ENCODE results near the gene STK11. TPM values are rescaled to one million over a fixed set of nuclear protein-coding genes. Genes with fewer than 3 reads are reported as not detected.

The STK11 gene
- total and polyA plus RNA-seq, 2 donors (not counting 3 experiments of a cell fraction or from before 2014, with no cell fraction given), result 39.4 to 75.4 TPM

DNA sequence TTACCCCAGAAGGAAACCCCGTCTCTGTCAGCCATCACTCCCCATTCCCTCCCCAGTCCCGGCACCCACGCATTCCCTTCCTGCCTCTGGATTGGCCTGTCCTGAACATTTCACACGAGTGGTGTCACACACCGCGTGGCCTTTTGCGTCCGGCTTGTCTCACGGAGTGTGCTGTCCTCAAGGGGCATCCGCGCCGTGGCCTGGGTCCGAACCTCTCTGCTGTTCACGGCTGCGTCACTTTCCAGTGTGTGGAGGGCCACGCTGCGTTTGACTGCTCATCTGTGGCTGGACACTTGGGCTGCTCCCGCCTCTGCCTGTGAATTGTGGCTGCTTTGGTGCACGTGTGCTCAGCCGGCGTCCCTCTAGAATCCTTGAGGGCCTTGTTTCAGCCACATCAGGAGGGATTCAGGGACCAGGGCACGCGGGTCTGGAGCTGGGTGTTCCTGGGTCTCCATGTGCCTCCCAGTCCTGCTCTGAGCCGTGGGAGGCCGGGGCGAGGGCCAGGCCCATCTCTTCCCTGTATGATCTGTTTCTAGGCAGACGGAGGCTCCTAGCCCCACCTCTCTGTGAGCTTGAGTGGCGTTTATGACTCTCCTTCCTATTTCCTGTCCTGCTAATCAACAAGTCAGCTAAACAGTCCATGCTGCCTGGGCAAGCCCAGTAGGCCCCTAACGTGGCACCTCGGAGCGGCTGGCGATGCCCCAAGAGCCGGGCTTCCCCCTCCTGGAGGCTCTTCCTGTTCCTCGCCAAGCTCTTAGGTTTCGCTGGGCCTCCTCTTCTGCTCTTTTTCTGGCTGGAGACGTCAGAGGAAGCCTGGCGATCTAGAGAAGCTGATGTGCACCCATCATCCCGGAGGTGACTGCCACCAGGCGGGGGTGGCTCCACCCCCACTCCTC is 8.1 kb downstream of the STK11 start:
- peaks cover 31% of the 10 kb centered on the region for H3K4me1 ChIP-seq (ENCODE audit: control insufficient read depth, extremely low read depth, insufficient read depth, low read length)
- H3K9ac ChIP-seq (replicated peaks; ENCODE audit: extremely low read depth, insufficient read depth, low read length), result peak overlapping the region; percentile 14
- peak; percentile 98 for FAIRE-seq
- intact Hi-C loops (cut with micrococcal nuclease), result no loop called here
- peaks cover 0 to 4% of the 10 kb centered on the region in 2 experiments for H3K36me3 ChIP-seq (ENCODE audit: control insufficient read depth in 2 of 2, extremely low read depth in 1 of 2, insufficient read depth in 2 of 2, low read length in 2 of 2)
- peak overlapping the region; percentile 27 for H2AFZ ChIP-seq (ENCODE audit: low read depth, low read length)
- H3K4me3 ChIP-seq (replicated peaks in 1 of 3; ENCODE audit: insufficient read depth in 1 of 3, low read depth in 1 of 3, low read length in 3 of 3), result no peak overlapping the region
- peak overlapping the region; percentile 48 for H3K27ac ChIP-seq (ENCODE audit: insufficient read depth, low read depth, low read length)
- TF ChIP-seq POLR2AphosphoS5 (IDR thresholded peaks at IDR 0.05; ENCODE audit: insufficient read depth, low read depth, low read length) (peak; percentile 68), EZH2 (IDR thresholded peaks at IDR 0.05; ENCODE audit: borderline replicate concordance, low read depth, low read length, severe bottlenecking) (no peak), JUN (IDR thresholded peaks at IDR 0.05; ENCODE audit: borderline replicate concordance, insufficient read depth, insufficient read length, low read depth) (peak; percentile 25), FOS (IDR thresholded peaks at IDR 0.05; ENCODE audit: borderline replicate concordance, insufficient read depth, low read length) (no peak), MYC (IDR thresholded peaks at IDR 0.05; ENCODE audit: low read depth, low read length) (peak; percentile 63), GATA2 (IDR thresholded peaks at IDR 0.05; ENCODE audit: insufficient read depth, insufficient read length, low read depth, low read length) (no peak), POLR2A (IDR thresholded peaks at IDR 0.05; ENCODE audit: low read depth, low read length) (peak; percentile 27)
- TF ChIP-seq, protein P1, sequence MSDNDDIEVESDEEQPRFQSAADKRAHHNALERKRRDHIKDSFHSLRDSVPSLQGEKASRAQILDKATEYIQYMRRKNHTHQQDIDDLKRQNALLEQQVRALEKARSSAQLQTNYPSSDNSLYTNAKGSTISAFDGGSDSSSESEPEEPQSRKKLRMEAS (IDR thresholded peaks at IDR 0.05; ENCODE audit: insufficient read depth, insufficient read length), result peak; percentile 26
- TF ChIP-seq, protein P2, sequence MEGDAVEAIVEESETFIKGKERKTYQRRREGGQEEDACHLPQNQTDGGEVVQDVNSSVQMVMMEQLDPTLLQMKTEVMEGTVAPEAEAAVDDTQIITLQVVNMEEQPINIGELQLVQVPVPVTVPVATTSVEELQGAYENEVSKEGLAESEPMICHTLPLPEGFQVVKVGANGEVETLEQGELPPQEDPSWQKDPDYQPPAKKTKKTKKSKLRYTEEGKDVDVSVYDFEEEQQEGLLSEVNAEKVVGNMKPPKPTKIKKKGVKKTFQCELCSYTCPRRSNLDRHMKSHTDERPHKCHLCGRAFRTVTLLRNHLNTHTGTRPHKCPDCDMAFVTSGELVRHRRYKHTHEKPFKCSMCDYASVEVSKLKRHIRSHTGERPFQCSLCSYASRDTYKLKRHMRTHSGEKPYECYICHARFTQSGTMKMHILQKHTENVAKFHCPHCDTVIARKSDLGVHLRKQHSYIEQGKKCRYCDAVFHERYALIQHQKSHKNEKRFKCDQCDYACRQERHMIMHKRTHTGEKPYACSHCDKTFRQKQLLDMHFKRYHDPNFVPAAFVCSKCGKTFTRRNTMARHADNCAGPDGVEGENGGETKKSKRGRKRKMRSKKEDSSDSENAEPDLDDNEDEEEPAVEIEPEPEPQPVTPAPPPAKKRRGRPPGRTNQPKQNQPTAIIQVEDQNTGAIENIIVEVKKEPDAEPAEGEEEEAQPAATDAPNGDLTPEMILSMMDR (IDR thresholded peaks at IDR 0.05; ENCODE audit: extremely low read depth in 1 of 2, insufficient read depth in 1 of 2, low read depth in 1 of 2, low read length in 2 of 2), result no peak
- DNase-seq (ENCODE audit: low read depth, low spot score), result peak; percentile 96
- no peaks in the 10 kb centered on the region for H3K9me1 ChIP-seq (replicated peaks; ENCODE audit: control insufficient read depth, extremely low read depth, insufficient read depth, low read length)
- no peaks in the 10 kb centered on the region for H4K20me1 ChIP-seq (replicated peaks; ENCODE audit: control insufficient read depth, extremely low read depth, insufficient read depth, low read length)
- no peaks in the 10 kb centered on the region for H3K27me3 ChIP-seq (ENCODE audit: control insufficient read depth in 2 of 2, insufficient read depth in 2 of 2, low read length in 2 of 2)
- no TSS peak for BruUV-seq (replicated peaks)
- H3K4me2 ChIP-seq (ENCODE audit: insufficient read depth, low read length), result peak overlapping the region; percentile 44
- dilution Hi-C loops (cut with MboI; ENCODE audit: extremely low pct_ligation_motif_present, low sequenced_read_pairs), result no loop called here
- ChIA-PET CTCF (interaction anchor here (0.6 to 2.6 kb wide), 12 partner anchors 9 to 156 kb away, joined by 3 to 14 read pairs (median 5); partner anchors contain the start of genes ATP5F1D and GPX4), POLR2A (interaction anchor here (0.7 to 1.3 kb wide), 3 partner anchors 40 to 100 kb away, joined by 3 to 10 read pairs (median 9); partner anchors contain the start of gene CIRBP)
- H3K79me2 ChIP-seq (ENCODE audit: control insufficient read depth, insufficient read depth, low read length), result peaks cover 86% of the 10 kb centered on the region
- no peaks in the 10 kb centered on the region for H3K9me3 ChIP-seq (replicated peaks; ENCODE audit: control insufficient read depth, insufficient read depth, low read length)
